AG04449 (cell line): Measurements from ENCODE around the gene FAM20C.

Experiments
- CTCF ChIA-PET: fragments of 350-600 bp; formaldehyde crosslinking; extraction: SDS; loops from one replicate; lab custom pipeline; 2021; ENCODE audit warnings: antibody characterized with exemption; lab: Yijun Ruan, JAX
- POLR2A ChIA-PET: fragments of 400-600, 350-600 bp; formaldehyde crosslinking; extraction: SDS; loops from one replicate; lab custom pipeline; 2020; ENCODE audit warnings: antibody characterized with exemption, inconsistent platforms; lab: Yijun Ruan, JAX
- DNase-seq: peaks from one replicate; pipeline ENCODE4 v3.0.0-alpha.2; 2010; ENCODE audit warnings: low read depth, low spot score
- H3K4me3 ChIP-seq: 2 replicates; pipeline ENCODE4 v1.5.1; 2011; ENCODE audit warnings: low read depth, mild to moderate bottlenecking, control low read depth, low read length
- TF ChIP-seq, protein P1 (sequence below): IDR thresholded peaks from one replicate; pipeline ENCODE4 v1.5.1; 2011; ENCODE audit warnings: mild to moderate bottlenecking, moderate library complexity, low read length, control low read depth, inconsistent platforms; ENCODE audit not compliant: insufficient read depth; ENCODE audit errors: missing control alignments

The FAM20C gene

GRCh38 chr7:167090-167855, 25.1 kb upstream of the FAM20C start:
- POLR2A ChIA-PET = no interaction called here
- no peak overlapping the region for H3K4me3 ChIP-seq
- DNase-seq = no peak
- TF ChIP-seq, protein P1, sequence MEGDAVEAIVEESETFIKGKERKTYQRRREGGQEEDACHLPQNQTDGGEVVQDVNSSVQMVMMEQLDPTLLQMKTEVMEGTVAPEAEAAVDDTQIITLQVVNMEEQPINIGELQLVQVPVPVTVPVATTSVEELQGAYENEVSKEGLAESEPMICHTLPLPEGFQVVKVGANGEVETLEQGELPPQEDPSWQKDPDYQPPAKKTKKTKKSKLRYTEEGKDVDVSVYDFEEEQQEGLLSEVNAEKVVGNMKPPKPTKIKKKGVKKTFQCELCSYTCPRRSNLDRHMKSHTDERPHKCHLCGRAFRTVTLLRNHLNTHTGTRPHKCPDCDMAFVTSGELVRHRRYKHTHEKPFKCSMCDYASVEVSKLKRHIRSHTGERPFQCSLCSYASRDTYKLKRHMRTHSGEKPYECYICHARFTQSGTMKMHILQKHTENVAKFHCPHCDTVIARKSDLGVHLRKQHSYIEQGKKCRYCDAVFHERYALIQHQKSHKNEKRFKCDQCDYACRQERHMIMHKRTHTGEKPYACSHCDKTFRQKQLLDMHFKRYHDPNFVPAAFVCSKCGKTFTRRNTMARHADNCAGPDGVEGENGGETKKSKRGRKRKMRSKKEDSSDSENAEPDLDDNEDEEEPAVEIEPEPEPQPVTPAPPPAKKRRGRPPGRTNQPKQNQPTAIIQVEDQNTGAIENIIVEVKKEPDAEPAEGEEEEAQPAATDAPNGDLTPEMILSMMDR = no peak
- CTCF ChIA-PET = no interaction called here

DNA sequence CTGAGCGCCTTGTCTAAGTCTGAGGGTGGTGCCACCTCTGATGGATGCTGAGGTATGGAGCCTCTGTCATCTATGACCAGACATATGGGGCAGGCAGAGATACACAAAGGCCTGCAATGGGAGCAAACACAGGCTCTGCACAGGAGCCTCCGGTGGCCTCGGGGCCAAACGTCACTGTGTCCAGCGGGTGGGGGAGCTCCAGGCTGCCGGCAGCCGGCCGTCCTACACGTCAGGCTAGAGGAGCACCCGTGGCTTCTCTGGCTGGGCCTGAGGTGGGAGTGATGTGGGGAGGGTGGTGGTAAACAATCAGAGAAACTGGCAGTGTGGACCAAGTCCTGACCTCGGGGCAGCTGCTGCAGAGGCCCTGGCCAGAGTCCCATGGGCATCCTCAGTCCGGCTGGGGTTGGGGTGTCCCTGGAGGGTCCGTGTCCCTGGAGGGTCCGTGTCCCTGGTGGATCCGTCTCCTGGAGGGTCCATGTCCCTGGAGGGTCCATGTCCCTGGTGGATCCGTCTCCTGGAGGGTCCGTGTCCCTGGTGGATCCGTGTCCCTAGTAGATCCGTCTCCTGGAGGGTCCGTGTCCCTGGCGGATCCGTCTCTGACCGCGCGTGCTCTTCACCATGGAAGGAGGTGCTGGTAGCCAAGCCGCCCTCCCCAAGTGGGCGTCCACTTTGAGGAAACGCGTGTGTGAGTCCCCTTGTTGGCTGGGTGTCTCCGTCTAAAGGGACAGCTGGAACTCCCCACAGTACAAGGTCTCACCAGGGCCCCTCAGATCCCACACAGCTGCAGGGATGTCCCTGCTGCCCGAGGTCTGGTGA, 24.2 kb upstream of the FAM20C start:
- POLR2A ChIA-PET = no interaction called here
- no peak for DNase-seq
- no peak overlapping the region for H3K4me3 ChIP-seq
- TF ChIP-seq, protein P1 = no peak
- CTCF ChIA-PET = no interaction called here

GRCh38 chr7:169276-170172, 22.8 kb upstream of the FAM20C start:
- H3K4me3 ChIP-seq = no peak overlapping the region
- ChIA-PET CTCF (no interaction called here), POLR2A (no interaction called here)
- DNase-seq = no peak
- TF ChIP-seq, protein P1 = no peak

DNA sequence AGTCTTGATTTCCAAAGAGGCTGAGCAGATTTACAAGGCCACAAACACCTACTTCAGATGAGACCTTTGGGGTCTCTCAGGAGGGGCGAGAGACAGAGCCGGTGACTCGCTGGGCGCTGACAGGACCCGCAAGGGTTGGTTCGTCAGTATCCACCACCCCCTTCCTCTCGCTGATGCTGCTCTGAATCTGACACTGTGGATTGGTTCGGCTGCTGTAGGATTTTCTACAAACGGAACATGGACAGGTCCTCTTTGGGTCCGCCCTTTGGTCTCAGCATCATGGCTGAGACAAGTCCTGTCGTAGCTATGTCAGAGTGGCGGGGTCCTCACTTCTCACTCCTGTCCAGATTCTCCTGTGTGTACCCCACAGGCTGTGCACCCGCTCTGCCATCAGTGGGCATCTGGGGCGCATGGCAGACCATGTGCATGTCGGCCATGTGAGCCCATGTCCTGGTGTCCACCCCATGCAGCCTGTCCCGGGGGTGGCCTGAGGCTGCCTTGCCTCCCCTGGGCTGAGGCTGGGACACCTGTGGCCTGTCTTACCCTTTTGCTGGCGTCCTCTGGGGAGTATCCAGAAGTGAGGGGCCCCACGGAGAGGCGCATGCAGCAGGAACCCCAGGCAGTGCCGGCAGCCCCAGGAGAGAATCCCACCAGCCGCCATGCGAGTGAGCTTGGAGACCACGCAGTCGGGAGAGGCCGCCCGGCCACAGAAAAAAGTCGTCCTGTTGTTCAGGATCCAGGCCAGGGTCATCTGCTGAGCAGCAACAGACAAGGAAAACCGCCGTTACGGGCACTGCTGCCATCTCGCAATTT, 21.6 kb upstream of the FAM20C start:
- DNase-seq = no peak
- no peak overlapping the region for H3K4me3 ChIP-seq
- CTCF ChIA-PET = no interaction called here
- POLR2A ChIA-PET = interaction anchor here (0.6 kb wide), 1 partner anchor 18 kb away, joined by 3 read pairs; no protein-coding TSS in a partner anchor
- TF ChIP-seq, protein P1 = no peak

GRCh38 chr7:171364-171904, 20.9 kb upstream of the FAM20C start:
- no peak overlapping the region for H3K4me3 ChIP-seq
- ChIA-PET POLR2A (no interaction called here), CTCF (interaction anchor here (1.0 kb wide), 1 partner anchor 108 kb away, joined by 3 read pairs; no protein-coding TSS in a partner anchor)
- DNase-seq = no peak
- TF ChIP-seq, protein P1 = no peak
